ENCODE results near the gene ABCA12.

Gene ABCA12

DNA sequence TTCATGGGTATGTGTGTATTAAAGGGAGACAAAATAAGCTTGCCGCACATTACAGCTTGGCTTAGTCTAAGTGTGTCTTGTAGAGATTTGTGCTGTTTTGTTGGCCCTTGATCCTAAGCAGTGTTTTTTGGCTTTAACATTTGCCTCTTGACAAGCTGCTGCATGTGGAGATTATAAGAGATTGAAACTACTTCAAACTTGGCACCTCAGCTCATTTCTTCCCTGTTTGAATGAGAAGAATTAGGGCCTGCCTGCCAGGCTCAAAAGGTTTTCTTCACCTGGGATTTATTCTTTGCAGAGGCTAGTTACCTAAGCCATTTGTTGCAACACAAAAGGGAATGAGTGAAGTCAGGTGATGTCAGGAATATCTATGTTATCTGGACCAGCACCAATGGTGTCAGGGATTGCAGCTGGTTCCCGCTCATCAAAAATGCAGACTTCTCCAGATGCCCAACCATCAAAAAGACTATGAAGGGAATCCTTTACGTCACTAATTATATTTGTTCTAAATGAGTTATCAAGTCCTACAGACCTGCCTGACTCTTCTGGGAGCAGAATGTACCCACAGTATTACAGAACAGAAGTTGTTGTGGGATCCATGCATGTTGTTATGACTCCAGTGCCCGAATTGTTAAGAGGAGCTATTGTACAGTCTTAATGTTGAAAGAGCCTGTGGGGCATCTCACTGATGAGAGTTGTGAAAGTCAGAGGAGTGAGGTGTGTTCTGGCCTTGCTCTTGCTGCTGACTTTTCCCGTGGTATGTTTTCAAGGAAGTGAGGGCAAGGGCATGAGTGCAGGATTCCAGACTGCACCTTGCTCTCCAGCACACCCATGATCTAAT is 31.0 kb downstream of the ABCA12 start:
- TF ChIP-seq, protein P1, sequence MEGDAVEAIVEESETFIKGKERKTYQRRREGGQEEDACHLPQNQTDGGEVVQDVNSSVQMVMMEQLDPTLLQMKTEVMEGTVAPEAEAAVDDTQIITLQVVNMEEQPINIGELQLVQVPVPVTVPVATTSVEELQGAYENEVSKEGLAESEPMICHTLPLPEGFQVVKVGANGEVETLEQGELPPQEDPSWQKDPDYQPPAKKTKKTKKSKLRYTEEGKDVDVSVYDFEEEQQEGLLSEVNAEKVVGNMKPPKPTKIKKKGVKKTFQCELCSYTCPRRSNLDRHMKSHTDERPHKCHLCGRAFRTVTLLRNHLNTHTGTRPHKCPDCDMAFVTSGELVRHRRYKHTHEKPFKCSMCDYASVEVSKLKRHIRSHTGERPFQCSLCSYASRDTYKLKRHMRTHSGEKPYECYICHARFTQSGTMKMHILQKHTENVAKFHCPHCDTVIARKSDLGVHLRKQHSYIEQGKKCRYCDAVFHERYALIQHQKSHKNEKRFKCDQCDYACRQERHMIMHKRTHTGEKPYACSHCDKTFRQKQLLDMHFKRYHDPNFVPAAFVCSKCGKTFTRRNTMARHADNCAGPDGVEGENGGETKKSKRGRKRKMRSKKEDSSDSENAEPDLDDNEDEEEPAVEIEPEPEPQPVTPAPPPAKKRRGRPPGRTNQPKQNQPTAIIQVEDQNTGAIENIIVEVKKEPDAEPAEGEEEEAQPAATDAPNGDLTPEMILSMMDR (IDR thresholded peaks at IDR 0.05), result no peak

DNA sequence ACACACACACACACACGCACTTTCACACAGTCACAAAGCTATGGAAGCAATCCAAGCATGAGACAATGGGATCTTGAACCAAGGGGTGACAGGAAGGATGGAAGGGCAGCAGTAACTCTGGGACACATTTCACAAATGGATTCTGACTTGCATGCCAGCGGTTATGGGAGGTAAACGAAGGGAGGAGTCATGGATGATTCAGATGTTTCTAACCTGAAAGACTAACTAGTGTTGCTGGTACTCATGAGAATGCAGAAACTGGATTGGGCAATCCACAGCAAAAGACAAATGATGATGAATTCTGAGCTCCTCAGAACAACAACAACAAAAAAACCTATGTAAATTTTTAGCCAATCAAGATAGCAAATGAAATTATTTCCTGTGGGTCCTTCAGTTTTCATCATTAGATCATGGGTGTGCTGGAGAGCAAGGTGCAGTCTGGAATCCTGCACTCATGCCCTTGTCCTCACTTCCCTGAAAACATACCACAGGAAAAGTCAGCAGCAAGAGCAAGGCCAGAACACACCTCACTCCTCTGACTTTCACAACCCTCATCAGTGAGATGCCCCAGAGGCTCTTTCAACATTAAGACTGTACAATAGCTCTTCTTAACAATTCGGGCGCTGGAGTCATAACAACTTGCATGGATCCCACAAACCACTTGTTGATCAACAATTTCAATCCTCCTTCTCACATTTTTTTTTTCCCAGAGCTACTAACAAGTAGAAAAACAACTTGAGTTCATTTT is 32.6 kb downstream of the ABCA12 start:
- TF ChIP-seq, protein P1 (IDR thresholded peaks at IDR 0.05), result no peak

DNA sequence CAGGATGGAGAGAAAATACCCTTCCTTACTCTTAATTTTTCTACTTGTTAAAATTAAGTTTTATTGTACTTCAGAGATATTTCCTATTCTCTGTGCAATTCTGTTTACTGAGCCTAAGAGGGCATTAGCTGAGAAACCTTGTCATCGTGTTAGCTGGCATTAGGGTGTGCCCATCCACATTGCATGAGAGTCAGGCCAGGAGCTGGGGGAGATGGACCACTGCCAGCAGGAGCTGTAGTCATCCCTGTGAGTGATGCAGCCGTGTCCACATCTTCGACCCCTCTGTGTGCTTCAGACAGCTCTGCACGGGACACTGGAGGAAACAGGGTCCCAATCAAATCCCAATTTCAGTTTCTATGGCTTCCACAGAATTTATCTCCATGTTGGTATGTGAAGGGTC is 34.2 kb downstream of the ABCA12 start:
- TF ChIP-seq, protein P1 (IDR thresholded peaks at IDR 0.05), result no peak

DNA sequence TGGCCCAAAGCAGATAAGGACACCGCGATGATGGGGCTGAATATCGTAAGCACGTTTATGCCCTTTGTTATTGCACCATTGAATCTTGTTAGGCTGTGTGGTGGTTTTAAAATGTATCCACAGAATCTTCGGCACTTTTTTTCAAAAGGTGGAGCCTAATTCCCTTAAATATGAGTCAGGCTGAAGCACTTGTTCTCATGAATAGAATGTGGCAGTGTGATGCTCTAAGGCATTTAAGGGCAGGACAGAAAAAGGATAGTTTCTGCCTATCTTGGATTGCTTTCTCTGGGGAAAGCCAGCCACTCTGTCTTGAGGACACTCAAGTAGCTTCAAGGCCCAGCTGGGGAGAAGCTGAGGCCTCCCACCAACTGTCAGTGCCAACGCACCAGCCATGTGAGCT is 39.6 kb downstream of the ABCA12 start:
- TF ChIP-seq, protein P1 (IDR thresholded peaks at IDR 0.05), result no peak

DNA sequence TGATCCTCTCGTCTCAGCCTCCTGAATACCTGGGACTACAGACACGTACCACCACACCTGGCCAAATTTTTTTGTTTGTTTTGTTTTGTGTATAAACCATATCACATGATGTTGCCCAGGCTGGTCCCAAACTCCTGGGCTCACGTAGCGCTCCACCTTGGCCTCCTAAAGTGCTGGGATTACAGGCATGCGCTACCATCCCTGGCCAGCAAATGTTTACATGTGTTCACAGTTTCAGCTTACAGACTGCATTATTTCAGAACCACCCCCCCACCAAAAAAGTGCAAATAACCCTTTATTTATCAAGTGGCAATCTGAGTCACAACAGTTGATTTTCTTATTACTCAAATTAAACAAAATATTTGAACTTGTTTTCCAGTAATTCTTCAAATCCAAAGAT is 54.3 kb downstream of the ABCA12 start:
- TF ChIP-seq, protein P1 (IDR thresholded peaks at IDR 0.05), result no peak

DNA sequence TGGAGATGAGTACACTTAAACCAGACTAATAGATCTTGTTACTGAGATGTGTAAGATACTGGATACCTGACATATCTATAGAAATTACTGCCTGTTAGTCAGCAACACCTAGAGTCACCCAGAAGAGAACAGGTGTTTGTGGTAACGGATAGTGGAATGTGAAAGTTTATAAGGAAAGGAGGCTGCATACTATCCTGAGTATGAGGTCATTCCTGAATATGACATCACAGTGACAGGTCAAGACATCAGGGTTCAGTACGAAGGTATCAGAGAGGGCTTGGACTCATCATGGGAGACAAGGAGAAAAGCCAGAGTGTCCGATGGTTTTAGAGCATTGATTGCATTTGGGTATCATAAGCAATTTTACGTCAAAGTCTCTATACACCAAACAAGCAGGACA is 55.3 kb downstream of the ABCA12 start:
- TF ChIP-seq, protein P1 (IDR thresholded peaks at IDR 0.05), result no peak

DNA sequence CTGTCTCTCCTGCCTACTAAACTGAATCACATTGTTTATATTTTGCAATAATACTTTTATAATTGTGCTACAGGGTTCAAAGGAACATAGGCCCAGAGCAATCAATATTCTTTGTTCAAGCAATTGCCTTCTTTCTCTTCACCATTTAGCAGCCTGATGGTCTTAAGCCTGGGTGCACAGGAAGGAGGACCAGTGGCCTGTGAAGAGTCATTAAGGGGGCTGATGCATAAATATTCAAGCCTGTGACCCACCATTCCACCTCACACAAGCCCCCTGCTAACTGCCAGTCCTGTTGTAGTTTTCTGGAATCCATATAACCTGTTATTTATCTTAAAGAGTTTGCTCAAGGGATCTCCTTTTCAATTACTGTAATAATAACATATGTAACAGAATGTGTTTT is 56.0 kb downstream of the ABCA12 start:
- TF ChIP-seq, protein P1 (IDR thresholded peaks at IDR 0.05), result no peak
